Right lobe of liver (tissue), 4 donors: ENCODE data around the gene RAP1A.

Experiments used
- CTCF ChIP-seq, 4 donors: fragments of 200-600 bp in 3 of 4; fragments of 450-650 bp in 1 of 4; IDR thresholded peaks; one replicate each; pipeline versions ENCODE4 v1.5.1 to v1.8.0; 2016 to 2022; ENCODE audit warnings: antibody characterized with exemption in 4 of 4, mild to moderate bottlenecking in 2 of 4
- POLR2A ChIP-seq: fragments of 450-650 bp; IDR thresholded peaks from one replicate; pipeline ENCODE4 v1.6.1; 2017; ENCODE audit warnings: antibody characterized with exemption, mild to moderate bottlenecking
- donor health status: DM: no; HTN: no; CAD: no.
- donor health status: DM: no; HTN: no; CAD: no.
- donor health status: DM: no; HTN: yes; CAD: no.

- TF ChIP-seq CTCF (IDR thresholded peaks at IDR 0.05) (no peak), POLR2A (no peak)
Measured at GRCh38 chr1:111743679-111744101, 124.1 kb downstream of the RAP1A start.
